GM21526 (cell line): Measurements from ENCODE around the gene NAPG.
"Not testable (repeated sequence)": the region's sequence is repeated elsewhere in the genome, so short reads cannot be mapped to it uniquely, and the experiment has no call there.

Experiments used
- ATAC-seq: cut with Tn5 transposase; IDR thresholded peaks from one replicate; pipeline ENCODE4 v1.9.1; 2021; ENCODE audit warnings: moderate library complexity; ENCODE audit not compliant: unreplicated experiment, low FRiP score

Gene NAPG

DNA sequence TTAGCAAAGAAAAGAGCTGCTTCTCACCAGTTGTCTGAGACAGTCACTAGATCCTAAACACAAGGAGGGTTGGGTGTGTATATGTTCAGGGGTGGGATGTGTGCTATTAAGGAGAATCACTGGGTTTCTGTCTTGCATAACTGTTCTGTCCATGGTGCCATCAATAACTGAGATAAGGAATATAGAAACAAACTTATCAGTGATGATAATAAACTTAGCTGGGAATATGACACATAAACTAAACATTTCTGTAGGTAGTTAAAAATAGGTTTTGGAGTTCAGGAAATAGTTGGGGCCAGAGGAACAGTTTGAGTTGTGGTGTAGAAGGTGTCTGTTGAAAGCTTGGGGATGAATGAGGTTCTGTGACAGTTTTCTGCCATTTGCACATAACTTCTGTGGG lies 17.4 kb downstream of the NAPG start:
- ATAC-seq, result no peak

DNA sequence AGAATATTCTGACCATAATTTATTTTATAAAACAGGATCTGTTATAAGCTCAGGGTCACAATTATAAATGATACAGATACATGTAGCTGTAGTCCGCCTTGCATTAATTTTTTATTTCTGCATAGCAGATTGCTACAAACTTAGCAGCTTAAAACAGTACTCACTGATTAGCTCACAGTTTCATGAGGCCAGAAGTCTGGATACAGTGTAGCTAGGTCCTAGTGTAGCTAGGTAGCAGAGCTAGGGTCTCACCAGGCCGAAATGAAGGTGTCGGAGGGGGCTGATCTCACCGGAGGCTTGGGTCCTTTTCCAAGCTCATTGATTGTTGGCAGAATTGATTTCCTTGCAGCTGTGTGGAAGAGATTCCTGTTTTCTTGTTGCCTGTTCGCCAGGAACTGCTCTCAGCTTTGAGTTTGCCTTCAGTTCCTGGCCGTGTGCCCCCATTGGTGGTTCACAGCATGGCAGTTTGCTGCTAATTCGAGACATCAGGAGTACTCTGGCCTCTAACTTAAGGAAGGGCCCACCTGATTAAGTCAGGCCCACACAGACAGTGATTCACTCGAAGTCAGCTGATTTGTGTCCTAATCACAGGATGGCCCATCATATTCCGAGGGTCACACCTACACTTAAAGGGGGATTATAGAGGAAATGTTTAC lies 18.4 kb downstream of the NAPG start:
- no peak for ATAC-seq

DNA sequence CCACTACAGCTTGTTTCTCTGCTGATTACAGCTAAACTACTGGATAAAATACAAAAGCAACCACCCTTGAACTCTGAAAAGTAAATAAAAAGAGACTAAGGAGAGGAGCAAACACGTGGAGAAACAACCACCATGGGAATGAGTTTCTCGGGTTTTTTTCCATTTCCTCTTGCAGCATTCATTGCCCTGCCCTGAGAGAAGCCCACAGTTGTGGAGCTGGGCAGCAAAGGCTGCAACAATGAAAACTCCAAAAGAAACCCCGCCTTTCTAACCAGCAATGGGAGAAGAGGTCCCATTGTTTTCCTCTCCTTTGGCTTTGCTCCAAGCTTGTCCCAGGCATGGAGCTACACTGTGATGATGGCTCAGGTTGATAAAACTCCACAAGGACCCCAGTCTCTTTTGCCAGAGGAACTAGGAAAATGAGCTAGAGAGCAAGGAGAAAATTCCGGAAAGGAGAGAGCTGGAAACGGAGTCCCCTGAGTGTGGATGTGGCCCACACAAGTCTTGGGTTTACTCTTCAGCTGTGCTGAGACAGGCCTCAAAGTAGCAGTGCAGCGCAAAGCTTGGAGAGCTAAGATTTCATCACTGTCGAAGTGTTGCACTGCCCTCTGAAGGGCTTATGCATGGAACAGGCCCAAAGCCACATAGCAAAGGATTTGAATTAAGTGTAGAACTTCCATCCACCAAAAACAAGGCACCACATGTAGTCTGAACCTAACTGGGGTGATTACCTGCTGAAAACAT lies 20.9 kb downstream of the NAPG start:
- no peak for ATAC-seq

DNA sequence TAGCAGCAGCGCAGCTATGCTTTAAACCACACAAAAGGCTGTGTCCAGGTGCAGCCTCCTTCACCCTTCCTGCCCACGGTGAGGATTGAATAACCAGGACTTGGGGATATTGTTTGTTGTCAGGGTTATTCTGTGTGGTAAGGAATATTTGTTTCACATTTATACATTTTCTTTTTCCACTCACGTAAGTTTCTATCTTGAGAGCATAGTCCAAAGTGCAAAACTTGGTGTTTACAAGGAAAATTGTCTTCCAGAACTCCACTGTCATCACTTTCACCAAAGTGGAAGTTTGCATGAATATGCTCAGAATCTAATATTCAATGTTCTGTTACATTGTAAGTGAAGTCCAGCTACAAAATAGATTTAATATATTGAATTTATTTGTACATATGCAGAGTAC lies 26.4 kb downstream of the NAPG start:
- ATAC-seq, result no peak

DNA sequence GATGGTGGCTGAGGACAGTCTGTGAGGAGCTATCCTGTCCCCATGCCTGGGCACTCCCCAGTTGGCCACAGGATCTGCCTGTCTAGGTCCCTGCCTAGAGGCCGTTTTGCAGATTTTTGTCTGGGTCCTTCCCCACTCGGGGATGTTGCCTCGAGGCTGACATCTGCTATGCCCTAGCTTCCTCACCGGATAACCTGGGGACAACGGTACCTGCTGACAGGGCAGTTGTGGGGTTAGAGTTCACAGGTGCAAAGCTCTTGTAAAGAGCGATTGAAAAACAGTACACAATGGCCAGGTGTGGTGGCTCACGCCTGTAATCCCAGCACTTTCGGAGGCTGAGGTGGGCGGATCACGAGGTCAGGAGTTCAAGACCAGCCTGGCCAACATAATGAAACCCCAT lies 30.4 kb downstream of the NAPG start:
- ATAC-seq, result not testable (repeated sequence)

DNA sequence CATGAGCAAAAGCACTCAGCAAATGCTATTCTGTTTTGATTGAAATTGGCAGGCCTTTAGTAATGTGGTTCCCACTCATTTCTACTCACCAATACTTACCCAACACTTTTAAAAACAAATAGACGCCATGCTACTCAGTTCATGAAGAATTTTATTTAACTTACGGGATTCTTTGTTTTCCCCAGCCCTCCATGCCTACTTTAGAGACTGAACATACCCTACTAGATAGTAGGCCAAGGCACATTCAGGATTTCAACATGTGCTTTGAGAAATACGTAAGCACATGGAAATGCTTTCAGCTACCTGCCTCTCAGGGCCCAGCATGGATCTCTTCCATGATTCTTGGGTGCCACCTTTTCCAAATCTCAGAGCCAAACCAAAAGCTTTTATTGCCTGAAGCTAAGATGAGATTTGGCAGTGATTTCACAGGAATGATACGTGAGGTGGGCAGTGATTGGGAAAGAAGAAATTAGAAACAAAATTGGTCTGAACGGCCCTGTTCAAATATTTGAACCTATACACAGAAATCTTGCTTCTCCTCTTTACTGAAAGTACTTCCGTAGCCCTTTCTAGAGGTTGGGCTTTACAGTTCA lies 31.4 kb downstream of the NAPG start:
- no peak for ATAC-seq

DNA sequence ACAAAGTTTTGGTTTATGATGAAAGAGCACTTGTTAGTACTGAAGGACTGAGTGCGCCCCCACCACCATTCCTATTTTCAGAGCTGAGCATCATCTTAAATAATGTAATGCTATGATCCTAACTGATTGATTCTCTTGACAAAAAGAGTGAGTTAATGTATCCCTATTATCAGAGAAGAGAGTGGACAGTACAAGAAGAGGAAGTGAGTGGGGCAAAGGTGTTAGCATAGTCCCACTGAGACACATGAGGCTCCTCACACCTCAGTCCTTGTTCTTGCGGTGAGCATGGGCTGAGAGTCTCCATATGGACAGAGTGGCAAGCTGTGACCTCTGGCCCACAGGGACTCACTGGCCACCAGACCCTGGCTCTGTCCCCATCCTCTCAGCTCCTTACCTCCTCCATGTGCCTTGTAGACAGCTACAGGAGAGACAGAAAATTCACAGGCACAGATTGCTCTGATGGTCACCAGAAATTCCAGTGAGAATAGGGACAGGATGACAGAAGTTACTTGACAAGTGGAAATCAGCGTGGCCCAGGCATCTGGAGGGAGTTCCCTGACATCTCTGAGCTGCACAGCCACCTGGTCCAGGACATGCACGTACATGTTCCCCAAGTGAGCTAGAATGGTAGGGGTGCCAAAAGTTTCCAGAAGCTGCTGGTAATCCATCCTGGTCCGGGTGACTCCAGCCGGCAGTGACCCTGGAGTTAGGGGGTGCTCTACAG lies 32.6 kb downstream of the NAPG start:
- no peak for ATAC-seq

DNA sequence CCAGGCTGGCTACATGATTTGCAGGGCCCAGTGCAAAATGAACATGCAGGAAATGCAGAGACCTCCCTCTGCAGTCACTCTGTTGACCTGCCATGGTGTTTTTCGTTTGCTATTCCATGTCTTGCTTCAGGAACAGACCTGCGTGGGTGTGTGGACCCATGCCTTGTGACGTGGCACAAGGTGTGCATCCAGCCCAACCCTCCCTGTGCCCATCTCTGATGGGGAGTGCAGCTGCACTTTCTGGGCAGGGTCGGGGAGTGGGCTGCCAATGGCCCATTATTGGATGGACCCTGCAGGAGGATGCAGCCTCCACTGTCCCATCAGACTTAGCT lies 33.1 kb downstream of the NAPG start:
- ATAC-seq, result no peak

DNA sequence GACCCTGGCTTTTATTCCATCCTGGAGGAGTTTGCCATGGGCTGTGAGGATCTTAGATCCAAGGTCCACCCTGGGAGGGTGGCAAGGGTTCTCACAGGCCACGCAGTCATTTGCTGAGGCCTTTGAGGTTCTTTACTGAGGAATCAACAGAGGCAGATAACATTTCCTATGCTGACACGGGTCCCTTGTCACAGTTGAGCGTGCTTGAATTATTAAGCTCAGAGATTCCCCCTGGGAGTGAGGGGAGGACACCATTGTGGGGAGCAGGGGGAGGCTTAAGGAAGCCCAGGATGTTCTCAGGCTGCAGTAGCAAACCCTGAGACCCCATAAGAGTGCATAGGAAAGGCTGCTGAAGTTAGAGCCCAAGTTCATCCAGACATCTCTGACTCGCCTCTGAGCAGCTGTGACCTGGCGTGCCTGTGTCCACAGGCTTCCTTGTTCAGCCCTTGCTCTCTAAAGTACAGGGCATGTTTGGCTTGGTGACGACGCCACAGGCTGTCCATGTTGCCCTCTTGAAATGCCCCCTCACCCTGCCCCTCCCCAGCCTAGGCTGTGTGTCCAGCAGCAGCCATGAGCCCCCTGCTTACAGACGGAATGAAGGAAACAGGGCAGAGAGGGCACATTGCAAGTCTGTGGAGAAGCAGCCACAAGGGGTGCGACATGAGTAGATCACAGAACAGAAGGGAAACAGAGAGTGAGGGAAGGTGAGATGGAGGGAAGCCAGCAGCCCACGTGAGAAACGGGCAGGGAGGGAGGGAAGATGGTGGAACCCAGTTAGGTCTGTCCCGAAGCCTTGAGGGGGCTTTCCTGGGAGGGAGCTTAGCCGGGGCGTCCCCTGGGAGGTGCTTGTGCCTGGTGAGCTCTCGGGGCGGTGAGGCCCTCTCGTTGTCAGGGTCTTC lies 34.0 kb downstream of the NAPG start:
- ATAC-seq, result no peak

DNA sequence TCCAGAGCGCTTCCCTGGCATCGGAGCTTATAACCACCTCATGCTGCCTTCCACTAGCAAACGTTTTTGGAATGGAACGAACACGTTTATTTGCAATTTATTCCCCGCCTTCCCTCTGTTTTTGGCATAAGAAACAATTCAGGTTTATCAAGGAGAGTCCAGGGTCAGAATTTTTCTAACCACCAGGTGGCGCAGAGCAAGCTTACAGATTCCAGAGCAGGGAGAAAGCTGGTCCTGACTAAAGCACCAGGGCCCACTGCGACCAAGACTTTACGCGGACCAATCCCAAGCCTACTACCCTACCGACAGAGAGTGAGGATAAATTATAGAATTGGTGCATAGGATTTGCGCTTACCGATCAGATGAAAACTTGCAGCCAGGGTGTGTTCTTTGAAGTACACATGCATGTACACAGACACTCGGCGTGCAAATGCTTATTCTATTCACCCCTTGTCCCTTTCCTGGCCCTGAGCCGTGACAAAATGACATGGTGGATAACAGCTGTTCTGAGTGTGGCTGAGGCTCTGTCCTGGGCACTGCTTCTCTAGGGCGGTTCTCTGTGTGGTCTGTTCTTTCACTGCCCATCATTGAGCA lies 34.7 kb downstream of the NAPG start:
- ATAC-seq, result no peak

DNA sequence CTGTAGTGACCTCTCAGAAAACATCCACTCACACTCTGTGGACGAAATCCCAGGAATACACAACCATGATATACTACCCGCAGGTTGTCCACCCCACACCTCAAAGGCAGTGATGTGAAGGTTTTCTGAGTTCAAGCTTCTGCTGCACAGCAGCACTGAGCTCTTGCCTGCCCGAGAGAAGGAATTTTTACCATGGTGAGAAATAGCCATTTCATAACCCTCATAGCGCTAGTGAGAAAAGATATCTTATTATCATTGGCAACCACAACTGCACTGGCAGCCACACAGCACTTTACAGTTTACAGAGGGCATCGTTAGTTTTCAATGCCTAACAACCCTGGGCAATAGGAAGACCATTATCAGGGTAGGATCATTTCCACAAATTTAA lies 36.9 kb downstream of the NAPG start:
- ATAC-seq, result no peak

DNA sequence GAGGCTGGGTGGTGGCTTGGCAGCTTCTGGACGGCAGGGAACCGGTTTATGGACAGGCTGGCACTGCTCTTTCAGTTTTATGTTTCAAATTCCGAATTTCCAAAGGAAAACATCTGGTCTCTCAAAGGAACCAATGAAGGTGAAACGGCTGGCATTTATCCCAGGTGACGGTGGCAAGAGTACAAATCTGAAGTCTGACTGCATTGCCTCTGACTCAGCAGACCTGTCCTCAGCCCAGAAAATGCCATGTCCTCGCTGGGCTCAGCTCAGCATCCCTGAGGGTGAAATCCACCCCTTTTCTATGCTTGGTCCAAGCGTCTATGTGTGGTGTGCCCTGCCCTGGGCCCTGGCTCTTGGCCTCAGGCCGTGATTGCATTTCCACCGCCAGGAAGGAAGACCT lies 38.1 kb downstream of the NAPG start:
- ATAC-seq, result no peak

DNA sequence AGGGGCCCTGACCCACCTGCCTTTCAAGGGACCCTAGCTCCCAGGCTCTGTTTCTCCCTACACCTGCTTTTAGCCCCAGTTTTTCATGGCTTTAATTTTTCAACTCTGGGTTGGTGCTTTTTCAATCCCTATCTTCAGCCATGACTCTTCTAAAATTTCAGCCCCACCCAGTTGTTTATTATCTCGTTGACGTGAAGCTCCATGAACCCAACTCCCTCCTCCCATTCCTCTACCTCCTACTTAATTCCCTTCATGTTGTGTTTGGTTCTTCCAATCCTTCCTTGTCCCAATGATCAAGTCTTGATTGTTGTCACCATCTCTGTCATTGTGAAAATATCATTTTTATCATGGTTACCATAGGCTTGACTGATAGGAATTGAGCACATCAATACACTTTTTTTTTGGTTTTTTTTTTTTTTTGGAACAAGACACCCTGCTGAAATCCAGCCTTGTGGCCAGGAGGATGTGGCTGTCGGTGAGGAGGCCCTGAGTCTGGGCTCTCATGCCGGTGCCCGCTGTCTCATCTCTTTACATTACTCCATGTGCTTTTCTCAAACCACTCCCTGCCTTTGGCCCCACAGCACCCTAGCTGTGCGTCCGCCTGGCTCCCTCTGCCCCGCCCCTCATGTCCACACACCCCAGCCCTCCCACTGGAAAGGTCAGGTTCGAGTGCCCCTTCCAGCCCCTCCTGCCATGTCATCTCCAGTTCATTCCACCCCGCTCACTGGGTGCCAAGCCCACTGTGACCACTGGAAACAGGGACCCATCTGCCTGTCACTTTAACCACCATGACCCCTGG lies 39.3 kb downstream of the NAPG start:
- no peak for ATAC-seq

DNA sequence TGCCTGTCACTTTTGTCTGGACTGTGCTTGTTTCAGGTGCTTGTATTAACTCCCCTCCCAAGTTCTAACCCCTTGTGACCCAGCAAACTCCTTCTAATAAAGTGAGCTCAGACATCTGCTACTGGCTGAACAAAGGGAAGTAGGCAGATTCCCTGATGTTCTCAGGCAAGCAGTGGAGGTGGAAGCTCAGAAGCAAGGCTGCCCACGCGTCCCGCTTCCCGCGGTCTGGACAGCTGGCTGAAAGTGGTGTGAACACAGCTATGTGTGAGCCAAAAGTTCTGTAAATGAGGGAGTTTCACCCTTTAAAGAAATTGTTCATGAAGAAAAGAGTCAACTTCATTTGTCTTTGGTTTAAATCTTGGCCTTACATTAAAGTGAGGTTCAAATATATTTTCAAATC lies 40.0 kb downstream of the NAPG start:
- ATAC-seq, result no peak

DNA sequence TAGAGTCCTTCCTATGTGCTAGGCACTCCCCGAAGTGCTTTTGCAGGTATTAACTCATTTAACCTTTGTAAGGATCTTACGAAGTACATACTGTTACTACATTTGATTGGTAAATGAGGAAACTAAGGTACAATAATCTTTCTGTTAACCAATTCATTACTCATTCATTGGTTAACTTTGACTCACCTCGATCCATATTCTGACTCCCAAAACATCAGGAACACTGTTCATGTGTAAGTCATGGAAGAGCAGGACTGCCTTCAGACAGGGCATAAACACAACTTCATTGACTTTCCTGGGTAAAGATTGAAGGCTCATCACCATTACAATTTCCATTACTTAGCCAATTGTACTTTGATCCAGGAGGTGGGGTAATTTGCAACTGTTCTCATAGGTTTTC lies 40.6 kb downstream of the NAPG start:
- ATAC-seq, result no peak

DNA sequence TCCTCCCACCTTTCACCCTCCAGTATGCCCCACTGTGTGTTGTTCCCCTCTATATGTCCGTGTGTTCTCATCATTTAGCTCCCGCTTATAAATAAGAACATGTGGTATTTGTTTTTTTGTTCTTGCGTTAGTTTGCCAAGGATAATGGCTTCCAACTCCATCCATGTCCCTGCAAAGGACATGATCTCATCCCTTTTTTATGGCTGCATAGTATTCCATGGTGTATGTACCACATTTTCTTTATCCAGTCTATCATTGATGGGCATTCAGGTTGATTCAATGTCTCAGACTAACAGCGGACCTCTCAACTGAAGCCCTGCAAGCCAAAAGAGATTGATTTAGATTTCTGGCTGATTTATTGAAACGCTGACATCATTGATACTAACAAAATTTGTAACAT lies 44.1 kb downstream of the NAPG start:
- ATAC-seq, result not testable (repeated sequence)

DNA sequence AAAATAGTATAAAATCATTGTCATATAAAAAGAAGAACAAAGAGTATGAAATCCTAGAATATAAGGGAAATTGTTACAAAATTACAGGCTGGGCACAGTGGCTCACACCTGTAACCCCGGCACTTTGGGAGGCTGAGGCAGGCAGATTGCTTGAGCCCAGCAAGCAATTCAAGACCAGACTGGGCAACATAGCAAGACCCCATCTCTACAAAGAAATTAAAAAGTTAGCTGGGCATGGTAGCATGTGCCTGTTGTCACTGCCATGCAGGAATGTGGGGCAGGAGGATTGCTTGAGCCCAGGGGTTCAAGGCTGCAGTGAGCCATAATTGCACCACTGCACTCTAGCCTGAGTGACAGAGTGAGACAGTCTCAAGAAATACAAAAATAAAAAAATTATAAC lies 44.8 kb downstream of the NAPG start:
- ATAC-seq, result no peak

DNA sequence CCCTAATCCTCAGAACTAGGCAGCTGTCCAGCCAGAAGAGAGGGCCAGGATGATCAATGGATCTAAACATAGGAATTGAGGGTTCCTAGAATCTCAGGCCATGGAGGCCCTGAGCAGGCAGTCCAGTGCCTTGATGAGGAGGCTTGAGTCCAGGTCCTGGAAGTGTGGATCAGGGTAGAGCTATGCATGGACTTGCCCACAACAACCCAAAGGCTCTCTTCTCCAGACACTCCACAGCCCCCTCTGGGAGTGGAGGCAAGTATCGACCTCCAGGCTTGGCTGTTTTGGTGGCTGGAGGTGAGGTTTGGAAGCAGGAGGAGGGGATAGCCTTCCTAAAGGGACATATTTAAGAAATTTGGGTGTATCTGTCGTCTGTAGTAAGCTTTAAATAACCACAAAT lies 45.7 kb downstream of the NAPG start:
- no peak for ATAC-seq

DNA sequence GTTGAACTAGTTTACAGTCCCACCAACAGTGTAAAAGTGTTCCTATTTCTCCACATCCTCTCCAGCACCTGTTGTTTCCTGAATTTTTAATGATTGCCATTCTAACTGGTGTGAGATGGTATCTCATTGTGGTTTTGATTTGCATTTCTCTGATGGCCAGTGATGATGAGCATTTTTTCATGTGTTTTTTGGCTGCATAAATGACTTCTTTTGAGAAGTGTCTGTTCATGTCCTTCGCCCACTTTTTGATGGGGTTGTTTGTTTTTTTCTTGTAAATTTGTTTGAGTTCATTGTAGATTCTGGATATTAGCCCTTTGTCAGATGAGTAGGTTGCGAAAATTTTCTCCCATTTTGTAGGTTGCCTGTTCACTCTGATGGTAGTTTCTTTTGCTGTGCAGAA lies 47.4 kb downstream of the NAPG start:
- not testable (repeated sequence) for ATAC-seq
